GM23338 (cell line): ENCODE results near the gene CDIPT. TPM values are rescaled to one million over a fixed set of nuclear protein-coding genes. Genes with fewer than 3 reads are reported as not detected.
A peak's percentile ranks its signal among the peaks of the same experiment; 100 is the strongest.

ENCODE experiments used
- ATAC-seq: fragments of 200-7000 bp; cut with Tn5 transposase; 3 replicates; pipeline ENCODE4 v1.9.1; 2020
- DNase-seq: peaks from one replicate; pipeline ENCODE4 v3.0.0-alpha.2; 2015; ENCODE audit warnings: low spot score
- H2AFZ ChIP-seq: fragments of 200-600 bp; sonication (generic); 2 replicates; pipeline ENCODE4 v1.8.0; 2016; ENCODE audit warnings: antibody characterized with exemption, mild to moderate bottlenecking, moderate library complexity
- H3F3A ChIP-seq: fragments of 200-600 bp; sonication (generic); replicated peaks from 2 replicates; pipeline ENCODE4 v1.8.0; 2017; ENCODE audit warnings: antibody characterized with exemption, mixed run types, low read depth
- H3K27ac ChIP-seq: fragments of 200-600 bp; sonication (generic); 2 replicates; pipeline ENCODE4 v1.6.1; 2016; ENCODE audit warnings: low read depth
- H3K27me3 ChIP-seq: fragments of 200-600 bp; sonication (generic); 2 replicates; pipeline ENCODE4 v1.8.0; 2016; ENCODE audit warnings: mild to moderate bottlenecking, mixed run types, moderate library complexity; ENCODE audit not compliant: insufficient read depth
- H3K36me3 ChIP-seq: fragments of 200-600 bp; sonication (generic); 2 replicates; pipeline ENCODE4 v1.8.0; 2016; ENCODE audit warnings: mild to moderate bottlenecking; ENCODE audit not compliant: insufficient read depth
- H3K4me1 ChIP-seq: fragments of 200-600 bp; sonication (generic); 2 replicates; pipeline ENCODE4 v1.8.0; 2016; ENCODE audit warnings: mild to moderate bottlenecking, moderate library complexity; ENCODE audit not compliant: insufficient read depth
- H3K4me2 ChIP-seq: fragments of 200-600 bp; sonication (generic); 2 replicates; pipeline ENCODE4 v1.7.1; 2017; ENCODE audit warnings: mixed run types
- H3K4me3 ChIP-seq: fragments of 200-600 bp; sonication (generic); 2 replicates; pipeline ENCODE4 v1.6.1; 2016; ENCODE audit warnings: mixed run types
- H3K79me2 ChIP-seq: fragments of 200-600 bp; sonication (generic); replicated peaks from 2 replicates; pipeline ENCODE4 v1.8.0; 2017; ENCODE audit warnings: mild to moderate bottlenecking; ENCODE audit not compliant: insufficient read depth
- H3K9me2 ChIP-seq: fragments of 200-600 bp; sonication (generic); 2 replicates; pipeline ENCODE4 v1.8.0; 2017; ENCODE audit not compliant: insufficient read depth
- H4K20me1 ChIP-seq: fragments of 200-600 bp; sonication (generic); replicated peaks from 2 replicates; pipeline ENCODE4 v1.8.0; 2017; ENCODE audit warnings: mild to moderate bottlenecking; ENCODE audit not compliant: insufficient read depth
- H3K27ac Mint-ChIP-seq: 2 replicates; pipeline ENCODE4 v1.8.0; 2020; ENCODE audit warnings: inconsistent platforms, mild to moderate bottlenecking, moderate library complexity, mixed read lengths
- H3K27me3 Mint-ChIP-seq: 3 replicates; pipeline ENCODE4 v1.8.0; 2022; ENCODE audit warnings: low read depth, mild to moderate bottlenecking, moderate library complexity, mixed read lengths, inconsistent platforms; ENCODE audit not compliant: insufficient read depth, poor library complexity
- H3K36me3 Mint-ChIP-seq: 3 replicates; pipeline ENCODE4 v1.8.0; 2021; ENCODE audit warnings: low read depth, mild to moderate bottlenecking, inconsistent platforms, moderate library complexity, mixed read lengths
- H3K4me1 Mint-ChIP-seq: 3 replicates; pipeline ENCODE4 v1.8.0; 2020; ENCODE audit warnings: mild to moderate bottlenecking, inconsistent platforms, mixed read lengths
- H3K4me3 Mint-ChIP-seq: 3 replicates; pipeline ENCODE4 v1.8.0; 2021; ENCODE audit warnings: moderate library complexity, mild to moderate bottlenecking, inconsistent platforms, mixed read lengths
- H3K9me3 Mint-ChIP-seq: 3 replicates; pipeline ENCODE4 v1.8.0; 2020; ENCODE audit warnings: moderate library complexity, mild to moderate bottlenecking, inconsistent platforms, mixed read lengths
- CREB1 ChIP-seq: fragments of 250-450 bp; sonication (Bioruptor Pico); IDR thresholded peaks from 2 replicates; pipeline ENCODE4 v1.5.0; 2020; ENCODE audit warnings: low read depth, mild to moderate bottlenecking, moderate library complexity
- EZH2 ChIP-seq: fragments of 200-600 bp; sonication (generic); IDR thresholded peaks from one replicate; pipeline ENCODE4 v1.8.0; 2017; ENCODE audit warnings: antibody characterized with exemption, mild to moderate bottlenecking, low read depth; ENCODE audit not compliant: unreplicated experiment
- NANOG ChIP-seq: IDR thresholded peaks from 2 replicates; pipeline ENCODE4 v1.6.1; 2016; ENCODE audit warnings: antibody characterized with exemption, borderline replicate concordance
- POLR2AphosphoS5 ChIP-seq: IDR thresholded peaks from 2 replicates; pipeline ENCODE4 v1.6.1; 2016; ENCODE audit warnings: antibody characterized with exemption, low read depth
- REST ChIP-seq: IDR thresholded peaks from one replicate; pipeline ENCODE4 v1.6.1; 2018; ENCODE audit warnings: antibody characterized with exemption; ENCODE audit not compliant: unreplicated experiment
- ZNF114 ChIP-seq: fragments of 250-450 bp; sonication (Bioruptor Pico); IDR thresholded peaks from 2 replicates; pipeline ENCODE4 v1.5.0; 2020; ENCODE audit warnings: mild to moderate bottlenecking, moderate library complexity
- ZNF331 ChIP-seq: fragments of 250-450 bp; sonication (Bioruptor Pico); IDR thresholded peaks from 2 replicates; pipeline ENCODE4 v1.5.0; 2020; ENCODE audit warnings: low read depth, mild to moderate bottlenecking, moderate library complexity
- ZNF462 ChIP-seq: fragments of 250-450 bp; sonication (Bioruptor Pico); IDR thresholded peaks from 2 replicates; pipeline ENCODE4 v1.5.0; 2020; ENCODE audit warnings: mild to moderate bottlenecking, moderate library complexity
- polyA plus RNA-seq: library from polyadenylated mRNA; unstranded; fragments of >200 nt; fragmentation: Nextera tagmentation; extraction: Ambion mirVana; gene quantifications from 2 replicates; pipeline ENCODE4 v1.2.1, GENCODE V29; 2016
- total RNA-seq: library from RNA; depleted of rRNA; stranded (reverse); fragments of >200 nt; shearing (Covaris generic); gene quantifications from 2 replicates; pipeline ENCODE4 v1.2.3, GENCODE V29; 2014
- TF ChIP-seq, protein P1 (sequence below): IDR thresholded peaks from 2 replicates; pipeline ENCODE4 v1.6.1; 2016; ENCODE audit warnings: antibody characterized with exemption

The CDIPT gene
- total and polyA plus RNA-seq, 2 experiments from 2014 or later, result 36.2 to 78.1 TPM

- TF ChIP-seq ZNF331 (CRISPR knock-in tag) (no peak), NANOG (no peak), ZNF462 (CRISPR knock-in tag) (no peak), EZH2 (no peak)
- TF ChIP-seq, protein P1, sequence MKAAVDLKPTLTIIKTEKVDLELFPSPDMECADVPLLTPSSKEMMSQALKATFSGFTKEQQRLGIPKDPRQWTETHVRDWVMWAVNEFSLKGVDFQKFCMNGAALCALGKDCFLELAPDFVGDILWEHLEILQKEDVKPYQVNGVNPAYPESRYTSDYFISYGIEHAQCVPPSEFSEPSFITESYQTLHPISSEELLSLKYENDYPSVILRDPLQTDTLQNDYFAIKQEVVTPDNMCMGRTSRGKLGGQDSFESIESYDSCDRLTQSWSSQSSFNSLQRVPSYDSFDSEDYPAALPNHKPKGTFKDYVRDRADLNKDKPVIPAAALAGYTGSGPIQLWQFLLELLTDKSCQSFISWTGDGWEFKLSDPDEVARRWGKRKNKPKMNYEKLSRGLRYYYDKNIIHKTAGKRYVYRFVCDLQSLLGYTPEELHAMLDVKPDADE, result no peak
Observed at GRCh38 chr16:29900888-29901606, 38.0 kb upstream of the CDIPT start (continued).

- peak within 1 kb of the TSS; percentile 92 for H3K4me3 Mint-ChIP-seq
- H3K4me2 ChIP-seq, result peak within 1 kb of the TSS; percentile 100
- peaks cover 22% of the 10 kb centered on the region for H3K4me1 ChIP-seq
- peak; percentile 61 for ATAC-seq
- H3K9me2 ChIP-seq, result no peaks in the 10 kb centered on the region
- DNase-seq, result peak; percentile 85
- peak within 1 kb of the TSS; percentile 90 for H3K27ac ChIP-seq
- H3K9me3 Mint-ChIP-seq, result no peaks in the 10 kb centered on the region
- H3F3A ChIP-seq, result 0 out of 2 replicates have a peak, but pooled peaks cover 6% of the 10 kb centered on the region
- H3K79me2 ChIP-seq, result peaks cover 14% of the 10 kb centered on the region; the same call in 1 of the 2 replicates
- 0 out of 2 replicates have a peak, but pooled peaks cover 6% of the 10 kb centered on the region for H4K20me1 ChIP-seq
- no peaks in the 10 kb centered on the region for H3K27me3 ChIP-seq
- peaks cover 12% of the 10 kb centered on the region for H3K27me3 Mint-ChIP-seq
- peaks cover 28% of the 10 kb centered on the region for H3K4me1 Mint-ChIP-seq
- peaks cover 9% of the 10 kb centered on the region for H3K36me3 Mint-ChIP-seq
- peak; percentile 91 for TF ChIP-seq REST
- TF ChIP-seq CREB1 (CRISPR knock-in tag), result peak; percentile 81
- no peak for TF ChIP-seq ZNF114 (CRISPR knock-in tag)
- peak; percentile 46; the same call in 1 of the 2 replicates for TF ChIP-seq POLR2AphosphoS5
- H2AFZ ChIP-seq, result peak within 1 kb of the TSS; percentile 100
- H3K27ac Mint-ChIP-seq, result peak within 1 kb of the TSS; percentile 70
- no peaks in the 10 kb centered on the region for H3K36me3 ChIP-seq
- peak within 1 kb of the TSS; percentile 97 for H3K4me3 ChIP-seq
Observed at GRCh38 chr16:29900102-29900887, 37.3 kb upstream of the CDIPT start, which contains the start of gene ASPHD1. Gene ASPHD1, plus strand, starts transcription at chr16:29900488. Its CDS starts 484 bp downstream, at chr16:29900972.
